GM18907 (cell line): Measurements from ENCODE around the gene CASZ1.

Source experiments
- ATAC-seq: cut with Tn5 transposase; IDR thresholded peaks from one replicate; pipeline ENCODE4 v1.9.1; 2021; ENCODE audit warnings: mild to moderate bottlenecking, moderate library complexity; ENCODE audit not compliant: unreplicated experiment

The CASZ1 gene

DNA sequence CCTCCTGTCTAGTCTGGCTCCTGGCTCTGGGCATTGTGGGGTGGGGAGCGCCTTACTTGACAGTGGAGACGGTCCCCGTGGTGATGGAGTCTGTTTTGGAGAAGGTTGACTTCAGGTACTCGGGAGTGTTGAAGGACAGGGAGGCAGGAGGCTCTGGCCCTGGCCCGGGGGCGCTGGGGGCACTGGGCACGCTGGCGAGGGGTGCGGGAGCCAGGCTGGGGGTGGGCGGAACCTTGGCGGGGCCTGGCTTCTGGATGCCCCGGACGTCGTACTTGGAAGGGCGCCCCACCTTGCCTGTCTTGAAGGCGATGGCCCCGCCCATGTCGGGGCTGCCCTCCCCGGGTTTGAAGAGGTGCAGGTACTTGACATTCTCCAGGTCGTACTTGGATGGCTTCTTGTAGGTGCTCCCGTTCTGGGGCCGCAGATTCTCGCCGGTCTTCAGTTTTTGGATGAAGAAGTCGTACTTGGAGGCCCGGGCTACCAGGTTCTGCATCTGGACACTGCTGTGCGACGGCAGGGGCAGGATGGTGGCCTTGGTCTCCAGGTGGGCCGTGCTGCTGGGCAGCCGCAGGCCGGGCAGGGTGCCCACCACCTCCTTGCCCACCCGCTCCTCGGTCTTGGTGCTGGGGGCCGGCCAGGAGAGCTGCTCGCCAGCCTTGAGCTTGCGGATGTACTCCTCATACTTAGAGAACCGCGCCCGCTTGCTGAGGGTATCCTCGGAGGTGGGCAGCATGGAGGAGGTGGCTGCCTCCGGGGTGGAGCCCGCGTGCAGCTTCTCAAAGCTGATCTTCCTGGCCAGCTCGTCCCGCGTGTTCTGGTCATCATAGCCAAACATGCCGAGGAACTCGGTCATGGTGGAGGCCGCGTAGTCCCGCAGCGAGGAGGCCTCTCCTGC is 136.6 kb downstream of the CASZ1 start:
- no peak for ATAC-seq

GRCh38 chr1:10659218-10659617 is 137.2 kb downstream of the CASZ1 start:
- ATAC-seq, result no peak

- ATAC-seq, result no peak
Measured at GRCh38 chr1:10658396-10659066, 137.9 kb downstream of the CASZ1 start.

GRCh38 chr1:10657088-10657847 is 139.2 kb downstream of the CASZ1 start:
- no peak for ATAC-seq

DNA sequence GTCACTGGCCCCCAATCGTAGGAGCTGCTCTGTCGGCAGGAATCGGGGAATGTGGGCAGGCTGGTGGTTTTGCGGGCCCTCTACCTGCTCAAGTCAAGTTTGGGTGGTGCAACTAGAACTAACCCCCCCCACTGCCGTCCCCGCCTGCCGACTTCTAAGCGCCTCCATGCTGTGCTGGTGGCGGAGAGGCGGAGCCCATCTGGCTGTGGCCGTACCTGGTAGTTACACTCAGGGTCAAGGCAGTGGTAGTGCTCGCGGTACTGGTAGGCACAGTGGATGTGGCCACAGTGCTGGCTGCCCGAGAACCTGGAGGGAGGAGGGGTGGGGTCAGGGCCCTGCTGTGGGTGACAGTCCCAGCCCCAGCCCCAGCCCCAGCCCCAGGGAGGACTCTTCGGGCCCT is 140.0 kb downstream of the CASZ1 start:
- ATAC-seq, result no peak

GRCh38 chr1:10655002-10655401 is 141.4 kb downstream of the CASZ1 start:
- no peak for ATAC-seq

DNA sequence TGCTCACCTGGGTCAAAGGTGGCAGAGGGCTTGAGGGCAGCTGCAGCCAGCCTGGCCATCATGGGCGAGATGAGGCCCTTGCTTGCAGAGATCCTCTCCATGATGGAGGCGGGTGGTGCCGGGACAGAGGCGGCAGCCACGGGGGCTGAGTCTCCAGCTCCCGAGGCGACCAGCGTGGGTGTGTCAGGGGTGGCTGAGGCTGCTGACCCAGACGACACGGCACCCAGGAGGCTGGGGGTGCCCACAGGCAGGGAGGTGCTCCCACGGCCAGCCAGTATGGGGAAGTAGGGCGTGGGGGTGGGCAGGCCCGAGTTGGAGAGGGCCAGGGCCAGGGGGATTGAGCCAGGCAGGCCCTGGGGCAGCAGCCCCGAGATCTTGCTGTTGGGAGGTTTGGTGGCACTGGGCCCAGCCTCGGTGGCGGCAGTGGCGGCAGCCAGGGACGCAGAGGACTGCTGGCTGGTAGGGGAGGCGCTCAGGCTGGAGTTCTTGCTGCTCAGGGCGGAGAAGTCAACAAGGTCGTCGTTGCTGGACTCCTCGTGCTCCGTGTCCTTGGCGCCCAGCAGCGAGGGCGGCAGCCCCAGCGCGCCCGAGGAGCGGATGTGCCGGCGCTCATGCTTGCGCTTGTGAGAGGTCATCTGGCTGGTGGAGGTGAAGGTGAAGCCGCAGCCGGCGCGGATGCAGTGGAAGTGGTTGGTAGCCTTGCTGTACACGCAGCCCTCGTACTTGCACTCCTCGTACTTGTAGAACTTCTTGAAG is 142.9 kb downstream of the CASZ1 start:
- no peak for ATAC-seq

DNA sequence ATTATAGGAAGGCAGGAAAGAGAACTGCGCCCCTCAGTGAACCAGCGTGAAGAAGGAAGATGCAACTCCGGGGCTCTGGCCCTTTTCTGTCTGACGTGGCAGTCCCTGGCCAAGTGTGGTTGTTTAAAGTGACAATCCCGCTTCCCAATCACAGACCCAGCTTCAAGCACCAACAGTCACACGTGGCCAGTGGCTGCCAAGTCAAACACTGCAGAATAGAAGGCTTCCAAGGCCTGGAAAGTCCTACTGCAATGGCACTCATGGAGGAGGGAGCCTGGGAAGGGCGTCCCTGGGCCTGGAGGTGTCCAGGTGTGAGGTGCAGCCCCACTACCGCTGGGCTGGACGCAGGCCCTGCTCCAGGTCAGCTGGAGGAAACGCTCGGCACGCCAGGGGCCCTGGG is 143.8 kb downstream of the CASZ1 start:
- no peak for ATAC-seq

DNA sequence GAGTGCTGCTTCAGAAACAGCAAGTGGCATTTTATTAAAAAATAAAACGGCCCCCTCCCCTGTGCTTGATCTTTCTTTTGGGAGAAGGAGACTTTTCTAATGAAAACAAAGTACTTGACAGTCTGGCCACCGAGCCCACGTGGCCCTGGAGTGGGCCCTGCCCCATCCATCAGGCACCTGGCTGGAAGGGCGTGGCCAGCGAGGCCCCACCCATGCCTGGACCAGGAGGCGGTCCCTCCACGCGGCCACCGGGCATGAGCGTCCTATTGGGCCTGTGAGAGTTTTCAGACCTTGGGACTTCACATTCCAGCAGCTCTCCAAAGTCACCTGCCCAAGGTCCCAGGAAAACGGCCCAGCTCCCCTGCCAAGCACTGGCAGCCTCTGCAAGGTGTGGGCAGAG is 144.7 kb downstream of the CASZ1 start:
- ATAC-seq, result no peak

- ATAC-seq, result no peak
Measured at GRCh38 chr1:10651389-10651766, 145.1 kb downstream of the CASZ1 start.

- no peak for ATAC-seq
Measured at GRCh38 chr1:10650556-10651388, 145.7 kb downstream of the CASZ1 start.

- no peak for ATAC-seq
Measured at GRCh38 chr1:10649517-10650201, 146.8 kb downstream of the CASZ1 start.

DNA sequence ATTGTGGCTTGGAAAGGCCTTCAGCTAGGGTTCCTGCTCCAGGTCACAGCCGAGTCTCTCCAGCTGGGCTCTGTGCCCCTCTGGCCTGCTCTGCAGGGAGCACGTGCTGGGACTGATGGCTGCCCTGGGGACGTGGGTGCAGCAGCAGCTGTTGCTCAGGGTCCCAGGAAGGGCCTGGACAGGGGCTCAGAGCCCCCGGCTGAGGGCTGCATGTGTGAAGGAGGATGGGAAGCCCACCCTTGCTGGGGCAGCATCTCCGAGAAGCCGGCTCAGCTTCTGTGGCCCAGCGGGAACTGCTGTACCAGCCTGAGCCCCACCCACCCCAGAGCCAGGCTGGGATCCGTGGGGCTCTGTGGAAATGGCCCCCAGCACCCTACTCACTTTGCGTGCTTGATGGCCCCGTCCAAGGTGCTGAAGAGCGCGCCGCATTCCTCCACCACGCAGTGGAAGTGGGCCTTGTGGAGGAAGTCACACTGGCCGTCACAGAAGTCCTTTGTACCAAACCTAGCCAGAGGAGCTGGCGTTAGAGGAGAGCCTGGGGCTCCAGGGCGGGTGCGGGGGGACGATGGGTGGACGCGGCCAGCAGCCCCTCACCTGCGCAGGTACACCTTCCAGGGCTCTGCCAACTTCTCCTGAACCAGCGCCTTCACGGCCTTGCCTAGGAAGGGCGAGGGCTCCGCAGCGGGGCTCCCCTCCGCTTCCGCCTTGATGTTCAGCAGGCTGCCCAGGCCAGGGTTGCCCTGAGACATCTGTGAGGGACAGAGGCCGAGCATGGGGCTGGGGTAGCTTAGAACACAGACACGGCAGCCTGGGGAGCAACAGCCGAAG is 147.5 kb downstream of the CASZ1 start:
- no peak for ATAC-seq

DNA sequence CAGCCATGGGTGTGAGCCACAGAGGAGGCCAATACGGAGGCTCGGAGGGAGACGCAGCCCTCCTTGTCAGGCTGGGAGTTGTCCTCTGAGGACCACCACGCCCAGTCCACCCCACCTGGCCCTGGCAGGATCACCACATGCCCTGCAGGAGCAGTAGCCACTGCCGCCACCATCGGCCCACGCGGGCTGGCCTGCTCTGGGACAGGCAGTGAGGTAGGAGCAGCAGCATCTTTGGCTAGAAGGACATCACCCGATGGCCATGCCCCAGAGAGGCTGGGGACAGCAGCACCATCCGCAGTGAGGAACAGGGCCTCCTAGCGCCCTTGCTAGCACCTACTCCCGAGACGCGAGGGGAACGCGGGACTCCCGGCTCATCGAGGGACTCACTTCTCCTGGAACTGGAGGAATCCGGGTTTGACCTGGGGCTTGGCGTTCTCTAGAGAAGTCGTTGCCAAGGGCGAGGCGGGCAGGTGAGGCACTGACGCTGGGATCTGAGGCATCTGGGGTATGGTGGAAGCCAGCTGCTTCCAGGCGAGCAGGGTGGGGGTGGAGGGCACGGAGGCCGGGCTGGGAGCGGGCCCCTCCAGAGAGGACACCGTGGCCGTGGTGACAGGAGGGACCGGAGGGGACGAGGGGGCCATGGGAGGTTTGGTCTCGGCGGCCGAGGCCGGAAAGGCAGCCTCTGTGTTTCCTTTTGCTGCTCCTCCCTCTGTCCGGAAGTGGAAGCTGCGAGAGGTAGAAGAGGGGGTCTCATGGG is 148.9 kb downstream of the CASZ1 start:
- no peak for ATAC-seq

- ATAC-seq, result no peak
Measured at GRCh38 chr1:10646347-10646861, 150.0 kb downstream of the CASZ1 start.

DNA sequence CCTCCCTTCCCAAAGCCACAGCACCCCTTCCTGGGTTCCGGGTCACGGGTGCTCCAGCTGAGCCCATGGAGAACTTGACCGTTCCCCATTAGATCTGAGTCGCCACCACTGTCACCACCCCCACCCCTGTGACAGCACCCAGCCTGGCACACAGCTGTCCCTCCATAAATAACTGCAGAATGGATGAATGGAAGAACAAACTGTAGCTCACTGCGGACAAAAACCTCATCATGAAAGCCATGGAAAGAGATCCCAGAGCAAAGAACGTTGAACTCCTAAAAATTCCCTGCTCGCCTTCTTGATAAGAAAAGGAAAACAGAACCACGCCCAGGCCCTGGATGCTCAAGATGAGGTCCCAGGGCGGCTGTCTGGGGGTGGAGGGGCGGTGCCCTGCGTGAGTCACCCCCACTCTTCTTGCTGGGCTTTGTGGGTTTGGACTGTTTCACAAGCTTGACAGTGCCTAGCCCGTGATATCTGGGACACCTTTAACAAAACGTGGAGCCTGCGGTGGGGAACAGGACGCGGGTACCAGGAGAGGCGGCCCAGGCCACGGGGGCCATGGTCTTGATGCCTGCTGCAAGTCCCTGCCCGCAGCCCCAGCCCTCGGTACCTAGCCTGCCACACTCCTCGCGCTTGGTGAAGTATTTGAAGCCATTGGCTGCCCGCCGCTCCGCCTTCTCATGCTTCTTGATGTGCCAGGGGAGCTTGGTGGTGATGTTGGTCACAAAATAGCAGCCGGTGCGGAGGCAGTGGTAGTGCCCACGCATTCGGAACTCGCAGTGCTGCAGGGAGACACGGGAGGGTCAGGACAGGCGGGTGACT is 151.9 kb downstream of the CASZ1 start:
- ATAC-seq, result no peak
